ENCODE measurements around the gene TM2D3. TPM values are rescaled to one million over a fixed set of nuclear protein-coding genes. Genes with fewer than 3 reads are reported as not detected.
A peak's percentile ranks its signal among the peaks of the same experiment; 100 is the strongest.
"Not testable (repeated sequence)": the region's sequence is repeated elsewhere in the genome, so short reads cannot be mapped to it uniquely, and the experiment has no call there.

TM2D3 gene
- total and polyA plus RNA-seq, 10 donors = 33.6 to 97.4 (median 52.5) TPM

DNA sequence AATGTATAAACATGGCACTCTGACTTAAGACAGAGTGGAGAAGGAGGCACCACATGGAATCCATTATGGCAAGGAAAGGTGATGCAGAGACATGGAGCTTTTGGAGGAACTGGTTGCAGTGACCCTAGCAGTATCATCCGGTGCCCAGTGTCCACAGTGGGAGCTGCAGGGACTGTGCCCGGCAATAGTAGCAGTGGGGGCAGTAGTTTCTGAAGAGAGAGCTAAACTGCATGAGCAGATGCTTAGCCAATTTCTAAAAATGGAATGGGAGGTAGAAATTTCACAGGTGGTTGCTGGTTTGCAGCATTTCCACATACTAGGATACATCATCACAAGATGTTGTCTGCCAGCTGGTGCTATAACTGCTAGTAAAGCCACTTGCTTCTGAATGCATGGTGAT lies 7.8 kb upstream of the TM2D3 start:
- 93 to 100% (median 98%) methylated on average over 2 of the region's 2 CpGs for WGBS, 5 donors
- no peak for DNase-seq
- no peak for TF ChIP-seq POLR2A (IDR thresholded peaks at IDR 0.05)
- TF ChIP-seq, protein P1, sequence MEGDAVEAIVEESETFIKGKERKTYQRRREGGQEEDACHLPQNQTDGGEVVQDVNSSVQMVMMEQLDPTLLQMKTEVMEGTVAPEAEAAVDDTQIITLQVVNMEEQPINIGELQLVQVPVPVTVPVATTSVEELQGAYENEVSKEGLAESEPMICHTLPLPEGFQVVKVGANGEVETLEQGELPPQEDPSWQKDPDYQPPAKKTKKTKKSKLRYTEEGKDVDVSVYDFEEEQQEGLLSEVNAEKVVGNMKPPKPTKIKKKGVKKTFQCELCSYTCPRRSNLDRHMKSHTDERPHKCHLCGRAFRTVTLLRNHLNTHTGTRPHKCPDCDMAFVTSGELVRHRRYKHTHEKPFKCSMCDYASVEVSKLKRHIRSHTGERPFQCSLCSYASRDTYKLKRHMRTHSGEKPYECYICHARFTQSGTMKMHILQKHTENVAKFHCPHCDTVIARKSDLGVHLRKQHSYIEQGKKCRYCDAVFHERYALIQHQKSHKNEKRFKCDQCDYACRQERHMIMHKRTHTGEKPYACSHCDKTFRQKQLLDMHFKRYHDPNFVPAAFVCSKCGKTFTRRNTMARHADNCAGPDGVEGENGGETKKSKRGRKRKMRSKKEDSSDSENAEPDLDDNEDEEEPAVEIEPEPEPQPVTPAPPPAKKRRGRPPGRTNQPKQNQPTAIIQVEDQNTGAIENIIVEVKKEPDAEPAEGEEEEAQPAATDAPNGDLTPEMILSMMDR (IDR thresholded peaks at IDR 0.05 in 8 of 11, conservative IDR thresholded peaks at IDR 0.05 in 3 of 11) = no peak
- TF ChIP-seq POLR2AphosphoS5 (IDR thresholded peaks at IDR 0.05) = no peak
- no peaks in the 10 kb centered on the region for H3K4me1 ChIP-seq
- H3K4me3 ChIP-seq = no peak overlapping the region
- H3K9me3 ChIP-seq = no peaks in the 10 kb centered on the region
- H3K27me3 ChIP-seq (replicated peaks in 1 of 7) = no peaks in the 10 kb centered on the region
- H3K27ac ChIP-seq = no peak overlapping the region
- H3K36me3 ChIP-seq = peaks cover 0 to 51% (median 2%) of the 10 kb centered on the region in 6 donors
- intact Hi-C loops (cut with DNase I; ENCODE audit: low total_unique reads) = no loop called here

DNA sequence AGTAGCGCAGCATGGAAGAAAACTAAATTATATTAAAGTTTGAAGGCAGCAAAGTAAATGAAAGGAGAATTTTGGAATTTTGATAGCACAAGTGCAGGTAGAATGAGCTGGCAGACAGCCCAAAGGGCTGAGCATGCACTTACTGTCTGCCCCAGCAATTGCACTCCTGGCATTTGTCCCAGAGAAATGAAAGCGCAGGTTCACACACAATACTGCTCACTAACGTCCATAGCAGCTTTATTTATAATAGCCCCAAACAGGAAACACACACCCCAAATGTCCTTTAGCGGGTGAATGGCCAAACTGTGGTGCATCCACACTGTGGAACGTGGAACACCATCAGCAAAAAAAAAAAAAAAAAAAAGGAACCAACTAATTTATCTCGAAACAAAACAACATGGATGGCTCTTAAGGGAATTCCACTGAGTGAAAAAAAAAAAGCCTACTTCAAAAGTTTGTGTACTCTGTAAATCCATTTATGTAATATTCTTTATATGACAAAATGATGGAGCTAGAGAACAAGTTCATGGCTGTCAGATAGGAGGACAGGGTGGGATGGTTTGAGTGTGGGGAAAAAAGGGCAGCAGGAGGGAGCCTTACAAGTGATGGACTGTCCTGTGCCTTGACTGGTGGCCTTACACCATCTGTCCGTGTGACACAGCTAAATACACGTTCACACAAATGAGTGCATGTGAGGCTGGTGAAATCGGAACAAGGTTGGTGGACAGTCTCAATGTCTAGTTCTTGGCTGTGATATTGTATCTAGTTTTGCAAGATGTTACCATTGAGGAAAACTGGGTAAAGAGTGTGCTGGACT lies 6.0 kb upstream of the TM2D3 start:
- H3K4me1 ChIP-seq = peaks cover 0 to 17% (median 9%) of the 10 kb centered on the region in 6 donors
- intact Hi-C loops (cut with DNase I; ENCODE audit: low total_unique reads) = no loop called here
- DNase-seq = no peak
- 53 to 67% (median 57%) methylated on average over 9 of the region's 9 CpGs for whole genome bisulfite sequencing, 5 donors
- H3K9me3 ChIP-seq = no peaks in the 10 kb centered on the region
- H3K27me3 ChIP-seq (replicated peaks in 1 of 7) = no peaks in the 10 kb centered on the region
- TF ChIP-seq POLR2A (IDR thresholded peaks at IDR 0.05) = no peak
- no peak for TF ChIP-seq POLR2AphosphoS5 (IDR thresholded peaks at IDR 0.05)
- H3K36me3 ChIP-seq = peaks cover 0 to 51% (median 2%) of the 10 kb centered on the region in 6 donors
- H3K27ac ChIP-seq = peak overlapping the region in 1 of 8 donors; percentile 45
- H3K4me3 ChIP-seq = no peak overlapping the region

DNA sequence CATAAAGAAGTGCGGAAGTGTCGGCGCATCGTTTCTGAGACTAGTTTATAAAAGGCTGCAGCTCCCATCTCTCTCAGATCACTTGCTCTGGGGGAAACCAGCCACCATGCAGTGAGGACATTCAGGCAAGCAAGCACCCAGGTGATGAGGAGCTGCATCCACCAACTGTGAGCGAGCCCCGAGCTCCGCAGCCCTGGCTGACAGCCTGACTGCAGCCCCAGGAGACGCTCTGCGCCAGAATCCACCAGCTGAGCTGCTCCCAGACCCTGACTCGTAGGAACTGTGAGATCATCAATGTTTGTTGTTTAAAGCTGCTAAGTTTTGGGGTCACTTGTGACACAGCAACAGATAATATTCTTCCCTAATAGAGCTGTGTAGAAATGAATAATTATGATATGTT lies 5.0 kb upstream of the TM2D3 start:
- Histone ChIP-seq H3K27me3 (replicated peaks in 1 of 7) (no peaks in the 10 kb centered on the region), H3K4me3 (no peak overlapping the region), H3K4me1 (peaks cover 0 to 23% (median 15%) of the 10 kb centered on the region in 6 donors), H3K27ac (no peak overlapping the region), H3K36me3 (peaks cover 0 to 51% (median 2%) of the 10 kb centered on the region in 6 donors), H3K9me3 (no peaks in the 10 kb centered on the region)
- TF ChIP-seq, protein P1 (IDR thresholded peaks at IDR 0.05 in 8 of 11, conservative IDR thresholded peaks at IDR 0.05 in 3 of 11) = no peak
- TF ChIP-seq POLR2AphosphoS5 (IDR thresholded peaks at IDR 0.05) = no peak
- no peak for TF ChIP-seq POLR2A (IDR thresholded peaks at IDR 0.05)
- 93 to 98% (median 95%) methylated on average over 10 of the region's 10 CpGs for WGBS, 5 donors
- no peak for DNase-seq
- intact Hi-C loops (cut with DNase I; ENCODE audit: low total_unique reads) = no loop called here

DNA sequence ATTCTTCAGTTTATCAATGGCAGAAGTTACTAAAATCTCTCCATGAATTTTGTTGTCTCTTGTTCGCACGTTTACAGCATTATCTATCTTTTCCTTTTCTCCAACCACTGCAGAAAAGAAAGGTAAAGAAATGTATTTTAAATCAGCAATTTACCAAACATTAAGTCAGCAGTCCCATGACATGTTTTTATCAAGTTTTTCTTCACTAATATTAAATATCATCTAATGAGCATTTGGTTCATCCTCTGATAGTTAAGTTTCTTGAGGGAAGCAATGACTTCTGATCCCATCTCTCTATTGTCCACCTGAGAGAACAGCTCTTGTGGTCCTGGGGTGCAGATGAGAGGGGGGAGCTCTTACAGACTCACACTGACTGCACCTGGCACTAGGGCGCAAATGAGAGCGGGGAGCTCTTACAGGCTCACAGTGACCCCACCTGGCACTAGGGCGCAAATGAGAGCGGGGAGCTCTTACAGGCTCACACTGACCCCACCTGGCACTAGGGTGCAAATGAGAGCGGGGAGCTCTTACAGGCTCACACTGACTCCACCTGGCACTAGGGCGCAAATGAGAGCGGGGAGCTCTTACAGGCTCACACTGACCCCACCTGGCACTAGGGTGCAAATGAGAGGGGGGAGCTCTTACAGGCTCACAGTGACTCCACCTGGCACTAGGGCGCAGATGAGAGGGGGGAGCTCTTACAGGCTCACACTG lies 2.6 kb upstream of the TM2D3 start:
- Histone ChIP-seq H3K4me1 (peaks cover 17 to 42% (median 32%) of the 10 kb centered on the region in 6 donors), H3K27ac (peak overlapping the region in 1 of 8 donors; percentile 99), H3K36me3 (peaks cover 0 to 36% (median 1%) of the 10 kb centered on the region in 6 donors)
- H3K27me3 ChIP-seq (replicated peaks in 1 of 7); intact Hi-C loops (cut with DNase I; ENCODE audit: low total_unique reads); H3K4me3 ChIP-seq; H3K9me3 ChIP-seq; DNase-seq: not testable (repeated sequence)
- TF ChIP-seq, protein P1 (IDR thresholded peaks at IDR 0.05 in 8 of 11, conservative IDR thresholded peaks at IDR 0.05 in 3 of 11) = peak in 1 of 11 experiments; percentile 19
- 79 to 88% (median 86%) methylated on average over 10 of the region's 10 CpGs for WGBS, 5 donors

Measured in spleen (tissue), 11 donors.